D721Med (cell line): ENCODE data around the gene FALEC.
"Not testable (repeated sequence)": the region's sequence is repeated elsewhere in the genome, so short reads cannot be mapped to it uniquely, and the experiment has no call there.

ENCODE experiments used
- DNase-seq: peaks from one replicate; pipeline ENCODE4 v3.0.0; 2011; ENCODE audit warnings: low spot score; ENCODE audit not compliant: insufficient read length
- FAIRE-seq: peaks from 2 replicates; lab custom pipeline; 2011; peaks lifted over from hg19 to GRCh38; lab: Jason Lieb, UNC
- CTCF ChIP-seq: IDR thresholded peaks from 2 replicates; pipeline ENCODE4 v1.5.1; 2012; ENCODE audit warnings: mild to moderate bottlenecking, control low read depth; ENCODE audit not compliant: insufficient read depth; ENCODE audit errors: missing control alignments

Gene FALEC

GRCh38 chr1:150562446-150563339, 47.1 kb downstream of the FALEC start:
- no peak for DNase-seq
- no peak for FAIRE-seq
- no peak for TF ChIP-seq CTCF

GRCh38 chr1:150563340-150564038, 47.9 kb downstream of the FALEC start:
- TF ChIP-seq CTCF, result no peak
- DNase-seq, result no peak
- no peak for FAIRE-seq

GRCh38 chr1:150564051-150564991, 48.8 kb downstream of the FALEC start:
- no peak for TF ChIP-seq CTCF
- FAIRE-seq (no peak), DNase-seq (no peak)

GRCh38 chr1:150565240-150565991, 49.9 kb downstream of the FALEC start:
- not testable (repeated sequence) for FAIRE-seq, DNase-seq

- no peak for FAIRE-seq
- DNase-seq, result no peak
- TF ChIP-seq CTCF, result no peak
Observed at GRCh38 chr1:150566589-150567340, 51.2 kb downstream of the FALEC start.

GRCh38 chr1:150567341-150567716, 51.8 kb downstream of the FALEC start:
- DNase-seq, result no peak
- no peak for TF ChIP-seq CTCF
- no peak for FAIRE-seq
